ENCODE results near the gene SLIT3. TPM values are rescaled to one million over a fixed set of nuclear protein-coding genes. Genes with fewer than 3 reads are reported as not detected.

The SLIT3 gene
- total RNA-seq, 2 experiments from 2014 or later = not detected

- H3K36me3 Mint-ChIP-seq (ENCODE audit: low read depth) = no peaks in the 10 kb centered on the region
- H3K27ac Mint-ChIP-seq = no peak overlapping the region
- DNase-seq (no peak), ATAC-seq (ENCODE audit: poor library complexity) (no peak)
- H3K27me3 Mint-ChIP-seq = peaks cover 60% of the 10 kb centered on the region
- H3K4me3 Mint-ChIP-seq = no peak overlapping the region
- peaks cover 0 to 3% of the 10 kb centered on the region in 2 experiments for H3K9me3 ChIP-seq (ENCODE audit: control insufficient read depth in 1 of 2, insufficient read depth in 1 of 2, low read length in 2 of 2)
- POLR2A ChIA-PET = no interaction called here
- no peaks in the 10 kb centered on the region for H3K36me3 ChIP-seq (ENCODE audit: insufficient read depth, low read length)
- intact Hi-C loops (cut with DNase I, micrococcal nuclease) = no loop called here
- CTCF ChIA-PET = no interaction called here
- peaks cover 4% of the 10 kb centered on the region for H3K4me1 ChIP-seq (ENCODE audit: insufficient read depth, low read length)
- H3K4me3 ChIP-seq (ENCODE audit: low read length) = no peak overlapping the region
- H3K9me3 Mint-ChIP-seq = no peaks in the 10 kb centered on the region
- H3K27me3 ChIP-seq (ENCODE audit: control insufficient read depth in 1 of 2, insufficient read depth in 2 of 2, low read length in 2 of 2) = peaks cover 9 to 17% of the 10 kb centered on the region in 2 experiments
- peaks cover 9% of the 10 kb centered on the region for H3K4me1 Mint-ChIP-seq (ENCODE audit: low read depth)
- TF ChIP-seq CTCF (IDR thresholded peaks at IDR 0.05) = no peak
- no peak overlapping the region for H3K27ac ChIP-seq (ENCODE audit: low read depth in 1 of 2, low read length in 2 of 2)
These were observed 4.4 kb upstream of the SLIT3 start for GRCh38 chr5:169305366-169305765.

GRCh38 chr5:169304175-169304574 is 3.2 kb upstream of the SLIT3 start:
- peaks cover 4% of the 10 kb centered on the region for H3K4me1 ChIP-seq (ENCODE audit: insufficient read depth, low read length)
- DNase-seq (no peak), ATAC-seq (ENCODE audit: poor library complexity) (no peak)
- H3K36me3 ChIP-seq (ENCODE audit: insufficient read depth, low read length) = no peaks in the 10 kb centered on the region
- no peak overlapping the region for H3K27ac ChIP-seq (ENCODE audit: low read depth in 1 of 2, low read length in 2 of 2)
- no peak overlapping the region for H3K4me3 Mint-ChIP-seq
- H3K27me3 Mint-ChIP-seq = peaks cover 71% of the 10 kb centered on the region
- intact Hi-C loops (cut with DNase I, micrococcal nuclease) = loop anchor here in 1 of 2 experiments (5.0 kb wide), 2 partner anchors 627 to 1037 kb away; no protein-coding TSS in a partner anchor
- no peak for TF ChIP-seq CTCF (IDR thresholded peaks at IDR 0.05)
- peaks cover 9% of the 10 kb centered on the region for H3K4me1 Mint-ChIP-seq (ENCODE audit: low read depth)
- H3K27me3 ChIP-seq (ENCODE audit: control insufficient read depth in 1 of 2, insufficient read depth in 2 of 2, low read length in 2 of 2) = peaks cover 13 to 29% of the 10 kb centered on the region in 2 experiments
- H3K4me3 ChIP-seq (ENCODE audit: low read length) = no peak overlapping the region
- H3K36me3 Mint-ChIP-seq (ENCODE audit: low read depth) = no peaks in the 10 kb centered on the region
- CTCF ChIA-PET = no interaction called here
- POLR2A ChIA-PET = no interaction called here
- H3K9me3 ChIP-seq (ENCODE audit: control insufficient read depth in 1 of 2, insufficient read depth in 1 of 2, low read length in 2 of 2) = peaks cover 0 to 8% of the 10 kb centered on the region in 2 experiments
- no peak overlapping the region for H3K27ac Mint-ChIP-seq
- H3K9me3 Mint-ChIP-seq = no peaks in the 10 kb centered on the region

- no peak for TF ChIP-seq CTCF (IDR thresholded peaks at IDR 0.05)
- peaks cover 4% of the 10 kb centered on the region for H3K4me1 ChIP-seq (ENCODE audit: insufficient read depth, low read length)
- H3K4me3 Mint-ChIP-seq = no peak overlapping the region
- no peaks in the 10 kb centered on the region for H3K9me3 Mint-ChIP-seq
- H3K9me3 ChIP-seq (ENCODE audit: control insufficient read depth in 1 of 2, insufficient read depth in 1 of 2, low read length in 2 of 2) = peaks cover 0 to 8% of the 10 kb centered on the region in 2 experiments
- no peak for DNase-seq
- no peaks in the 10 kb centered on the region for H3K36me3 ChIP-seq (ENCODE audit: insufficient read depth, low read length)
- H3K27ac Mint-ChIP-seq = no peak overlapping the region
- H3K4me1 Mint-ChIP-seq (ENCODE audit: low read depth) = peaks cover 9% of the 10 kb centered on the region
- POLR2A ChIA-PET = no interaction called here
- peaks cover 13 to 37% of the 10 kb centered on the region in 2 experiments for H3K27me3 ChIP-seq (ENCODE audit: control insufficient read depth in 1 of 2, insufficient read depth in 2 of 2, low read length in 2 of 2)
- no peak overlapping the region for H3K4me3 ChIP-seq (ENCODE audit: low read length)
- intact Hi-C loops (cut with DNase I, micrococcal nuclease) = loop anchor here in 1 of 2 experiments (5.0 kb wide), 2 partner anchors 626 to 1036 kb away; no protein-coding TSS in a partner anchor
- ATAC-seq (ENCODE audit: poor library complexity) = no peak
- peaks cover 80% of the 10 kb centered on the region for H3K27me3 Mint-ChIP-seq
- H3K27ac ChIP-seq (ENCODE audit: low read depth in 1 of 2, low read length in 2 of 2) = no peak overlapping the region
- CTCF ChIA-PET = no interaction called here
- no peaks in the 10 kb centered on the region for H3K36me3 Mint-ChIP-seq (ENCODE audit: low read depth)
These were observed 2.2 kb upstream of the SLIT3 start for GRCh38 chr5:169303119-169303515.
